ENCODE measurements around the gene VTI1B. TPM values are rescaled to one million over a fixed set of nuclear protein-coding genes. Genes with fewer than 3 reads are reported as not detected.

Gene VTI1B
- total and polyA plus RNA-seq, 2 donors (not counting 1 experiment from before 2014, with no cell fraction given) = 19.5 to 58.8 TPM

DNA sequence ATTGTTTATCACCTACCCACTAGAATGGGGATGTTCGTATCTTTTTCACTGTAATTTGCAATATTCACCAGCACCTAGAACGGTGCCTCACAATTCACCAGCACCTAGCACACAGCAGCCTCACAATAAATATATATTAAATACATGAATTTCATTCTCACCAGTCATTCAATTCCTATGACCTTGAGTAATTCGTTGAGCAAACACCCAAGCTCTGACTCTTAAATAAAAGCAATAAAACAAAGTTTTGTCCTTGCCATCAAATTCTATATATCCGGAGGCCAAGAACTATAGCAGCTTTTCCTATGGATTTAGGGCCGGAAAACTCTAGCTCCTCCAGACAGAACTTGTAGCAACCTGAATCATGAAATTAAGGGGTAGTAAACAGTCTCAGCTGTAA, 981 bp downstream of the VTI1B start:
- ChIA-PET POLR2A (interaction anchor here (2.5 kb wide), 1 partner anchor 54 kb away, joined by 11 read pairs; the partner anchor contains the start of gene ARG2), CTCF (interaction anchor here (1.7 to 3.0 kb wide), 3 partner anchors 31 to 89 kb away, joined by 5 to 15 read pairs (median 6); partner anchors contain the start of gene PIGH)
- no peak for TF ChIP-seq EZH2 (IDR thresholded peaks at IDR 0.05; ENCODE audit: borderline replicate concordance, insufficient read depth, low read depth, low read length, poor library complexity, severe bottlenecking)
- TF ChIP-seq, protein P1, sequence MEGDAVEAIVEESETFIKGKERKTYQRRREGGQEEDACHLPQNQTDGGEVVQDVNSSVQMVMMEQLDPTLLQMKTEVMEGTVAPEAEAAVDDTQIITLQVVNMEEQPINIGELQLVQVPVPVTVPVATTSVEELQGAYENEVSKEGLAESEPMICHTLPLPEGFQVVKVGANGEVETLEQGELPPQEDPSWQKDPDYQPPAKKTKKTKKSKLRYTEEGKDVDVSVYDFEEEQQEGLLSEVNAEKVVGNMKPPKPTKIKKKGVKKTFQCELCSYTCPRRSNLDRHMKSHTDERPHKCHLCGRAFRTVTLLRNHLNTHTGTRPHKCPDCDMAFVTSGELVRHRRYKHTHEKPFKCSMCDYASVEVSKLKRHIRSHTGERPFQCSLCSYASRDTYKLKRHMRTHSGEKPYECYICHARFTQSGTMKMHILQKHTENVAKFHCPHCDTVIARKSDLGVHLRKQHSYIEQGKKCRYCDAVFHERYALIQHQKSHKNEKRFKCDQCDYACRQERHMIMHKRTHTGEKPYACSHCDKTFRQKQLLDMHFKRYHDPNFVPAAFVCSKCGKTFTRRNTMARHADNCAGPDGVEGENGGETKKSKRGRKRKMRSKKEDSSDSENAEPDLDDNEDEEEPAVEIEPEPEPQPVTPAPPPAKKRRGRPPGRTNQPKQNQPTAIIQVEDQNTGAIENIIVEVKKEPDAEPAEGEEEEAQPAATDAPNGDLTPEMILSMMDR (IDR thresholded peaks at IDR 0.05) = no peak
- H3K9ac ChIP-seq (ENCODE audit: low read length) = peak overlapping the region; percentile 96
- H3K27ac Mint-ChIP-seq = no peak overlapping the region
- H3K27me3 Mint-ChIP-seq = no peaks in the 10 kb centered on the region
- H3K4me1 Mint-ChIP-seq = peaks cover 41% of the 10 kb centered on the region
- H3K79me2 ChIP-seq (ENCODE audit: control insufficient read depth, insufficient read depth, low read length) = peaks cover 57% of the 10 kb centered on the region
- H3K4me2 ChIP-seq (replicated peaks; ENCODE audit: low read depth, low read length, poor library complexity, severe bottlenecking) = peak overlapping the region; percentile 95
- ATAC-seq (ENCODE audit: low read depth) = no peak
- H3K27me3 ChIP-seq (replicated peaks in 1 of 4; ENCODE audit: control extremely low read depth in 1 of 4, control insufficient read depth in 3 of 4, insufficient read depth in 4 of 4, low read length in 3 of 4) = no peaks in the 10 kb centered on the region
- intact Hi-C loops (cut with micrococcal nuclease) = loop anchor here (5.0 kb wide), 1 partner anchor 144 kb away; the partner anchor contains the start of genes RAD51B and ZFYVE26
- H3K9me3 ChIP-seq (ENCODE audit: control extremely low read depth in 1 of 3, control insufficient read depth in 2 of 3, insufficient read depth in 1 of 3, low read length in 2 of 3) = no peaks in the 10 kb centered on the region
- H2AFZ ChIP-seq (ENCODE audit: insufficient read depth, low read depth, low read length, poor library complexity, severe bottlenecking) = peak overlapping the region; percentile 97
- H3K4me1 ChIP-seq (ENCODE audit: control insufficient read depth in 2 of 2, insufficient read depth in 2 of 2, low read length in 2 of 2) = peaks cover 26 to 30% of the 10 kb centered on the region in 2 donors
- DNase-seq = no peak
- H3K9me3 Mint-ChIP-seq (ENCODE audit: insufficient read depth) = no peaks in the 10 kb centered on the region
- peaks cover 43% of the 10 kb centered on the region for H4K20me1 ChIP-seq (ENCODE audit: control insufficient read depth, insufficient read depth, low read length, poor library complexity, severe bottlenecking)
- peak overlapping the region; percentile 86 for H3K4me3 Mint-ChIP-seq
- peaks cover 5 to 6% of the 10 kb centered on the region in 2 experiments for H3K36me3 ChIP-seq (replicated peaks in 1 of 2; ENCODE audit: control extremely low read depth in 1 of 2, control insufficient read depth in 1 of 2, extremely low read depth in 1 of 2, insufficient read depth in 2 of 2, low read length in 1 of 2)
- WGBS (ENCODE audit: insufficient coverage) = no CpG with 5 or more reads among the region's 5 CpGs
- no peak overlapping the region for H3K27ac ChIP-seq (ENCODE audit: low read length in 2 of 2)
- peak overlapping the region; percentile 71 to 97 (median 87) for H3K4me3 ChIP-seq (ENCODE audit: control extremely low read depth in 1 of 5, extremely low read depth in 1 of 5, insufficient read depth in 1 of 5, low read depth in 2 of 5, low read length in 4 of 5)

DNA sequence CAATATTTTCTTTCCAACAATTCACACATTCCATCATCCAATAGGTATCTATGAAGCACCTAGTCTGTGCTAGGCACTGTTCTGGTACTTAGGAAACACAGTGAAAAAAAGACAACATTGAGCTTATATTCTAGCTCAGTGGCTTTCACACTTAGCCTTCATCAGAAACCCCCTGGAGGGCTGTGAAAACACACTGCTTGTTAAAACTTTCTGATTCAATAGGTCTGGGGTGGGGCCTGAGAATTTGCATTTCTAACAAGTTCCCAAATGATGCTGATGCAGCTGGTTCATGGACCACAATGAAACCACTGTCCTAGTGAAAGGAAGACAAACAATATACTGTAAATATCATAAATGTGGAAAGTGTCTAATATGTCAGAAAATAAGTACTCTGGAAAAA, 5.9 kb downstream of the VTI1B start:
- H3K27me3 Mint-ChIP-seq = no peaks in the 10 kb centered on the region
- intact Hi-C loops (cut with micrococcal nuclease) = no loop called here
- H3K4me1 Mint-ChIP-seq = peaks cover 60% of the 10 kb centered on the region
- Histone ChIP-seq H3K4me3 (ENCODE audit: control extremely low read depth in 1 of 5, extremely low read depth in 1 of 5, insufficient read depth in 1 of 5, low read depth in 2 of 5, low read length in 4 of 5) (no peak overlapping the region), H2AFZ (ENCODE audit: insufficient read depth, low read depth, low read length, poor library complexity, severe bottlenecking) (no peak overlapping the region), H3K36me3 (replicated peaks in 1 of 2; ENCODE audit: control extremely low read depth in 1 of 2, control insufficient read depth in 1 of 2, extremely low read depth in 1 of 2, insufficient read depth in 2 of 2, low read length in 1 of 2) (peaks cover 0 to 3% of the 10 kb centered on the region in 2 experiments), H3K79me2 (ENCODE audit: control insufficient read depth, insufficient read depth, low read length) (peaks cover 91% of the 10 kb centered on the region), H3K9ac (ENCODE audit: low read length) (no peak overlapping the region), H3K27ac (ENCODE audit: low read length in 2 of 2) (peak overlapping the region; percentile 24 to 69), H3K4me2 (replicated peaks; ENCODE audit: low read depth, low read length, poor library complexity, severe bottlenecking) (no peak overlapping the region), H3K9me3 (ENCODE audit: control extremely low read depth in 1 of 3, control insufficient read depth in 2 of 3, insufficient read depth in 1 of 3, low read length in 2 of 3) (no peaks in the 10 kb centered on the region), H3K27me3 (replicated peaks in 1 of 4; ENCODE audit: control extremely low read depth in 1 of 4, control insufficient read depth in 3 of 4, insufficient read depth in 4 of 4, low read length in 3 of 4) (no peaks in the 10 kb centered on the region), H3K4me1 (ENCODE audit: control insufficient read depth in 2 of 2, insufficient read depth in 2 of 2, low read length in 2 of 2) (peaks cover 31 to 34% of the 10 kb centered on the region in 2 donors), H4K20me1 (ENCODE audit: control insufficient read depth, insufficient read depth, low read length, poor library complexity, severe bottlenecking) (peaks cover 69% of the 10 kb centered on the region)
- ATAC-seq (ENCODE audit: low read depth) = peak; percentile 24
- ChIA-PET CTCF (interaction anchor here (1.0 to 10.6 kb wide), 12 partner anchors 10 to 1309 kb away, joined by 3 to 243 read pairs (median 6); partner anchors contain the start of genes PIGH and RDH11), POLR2A (interaction anchor here (0.7 kb wide), 1 partner anchor 15 kb away, joined by 5 read pairs; no protein-coding TSS in a partner anchor)
- TF ChIP-seq EZH2 (IDR thresholded peaks at IDR 0.05; ENCODE audit: borderline replicate concordance, insufficient read depth, low read depth, low read length, poor library complexity, severe bottlenecking) = no peak
- peak overlapping the region; percentile 75 for H3K27ac Mint-ChIP-seq
- DNase-seq = peak; percentile 51
- H3K4me3 Mint-ChIP-seq = no peak overlapping the region
- H3K9me3 Mint-ChIP-seq (ENCODE audit: insufficient read depth) = no peaks in the 10 kb centered on the region

Measured in B cell (primary cell).